ENCODE measurements around the gene FAH.

DNA sequence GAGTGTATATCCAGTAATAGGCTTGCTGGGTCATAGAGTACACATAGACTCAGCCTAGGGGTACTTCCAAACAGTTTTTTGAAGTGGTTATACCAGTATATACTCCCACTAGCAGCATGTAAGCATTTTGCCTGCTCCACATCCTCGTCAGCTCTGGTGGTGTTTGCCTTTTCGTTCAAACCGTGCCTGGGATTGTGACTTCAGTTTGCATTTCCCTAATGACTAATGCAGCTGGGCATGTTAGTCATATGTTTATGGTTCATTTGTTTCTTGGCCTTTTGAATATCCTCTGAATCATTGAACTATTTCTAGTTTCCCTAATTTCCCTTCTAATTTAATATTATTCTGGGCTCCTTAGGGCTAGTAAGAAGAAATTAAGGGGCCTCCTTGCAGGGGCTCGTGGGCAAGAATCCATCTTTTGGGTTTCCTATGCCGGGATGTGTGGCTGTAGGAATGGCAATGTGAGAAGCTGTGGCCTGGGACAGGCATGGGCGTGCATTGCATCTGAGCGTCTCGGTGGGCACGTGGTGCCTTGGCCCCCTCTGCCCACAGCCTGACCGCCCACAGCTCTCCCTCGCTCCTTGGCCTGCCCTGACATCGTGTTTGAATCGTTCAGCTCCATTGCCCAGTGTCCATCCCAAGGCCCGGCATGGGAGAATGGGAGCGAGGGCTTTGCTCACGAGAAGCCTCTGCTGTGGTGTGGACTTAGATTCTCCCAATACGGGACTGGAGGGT, 26.4 kb downstream of the FAH start:
- TF ChIP-seq, protein P1, sequence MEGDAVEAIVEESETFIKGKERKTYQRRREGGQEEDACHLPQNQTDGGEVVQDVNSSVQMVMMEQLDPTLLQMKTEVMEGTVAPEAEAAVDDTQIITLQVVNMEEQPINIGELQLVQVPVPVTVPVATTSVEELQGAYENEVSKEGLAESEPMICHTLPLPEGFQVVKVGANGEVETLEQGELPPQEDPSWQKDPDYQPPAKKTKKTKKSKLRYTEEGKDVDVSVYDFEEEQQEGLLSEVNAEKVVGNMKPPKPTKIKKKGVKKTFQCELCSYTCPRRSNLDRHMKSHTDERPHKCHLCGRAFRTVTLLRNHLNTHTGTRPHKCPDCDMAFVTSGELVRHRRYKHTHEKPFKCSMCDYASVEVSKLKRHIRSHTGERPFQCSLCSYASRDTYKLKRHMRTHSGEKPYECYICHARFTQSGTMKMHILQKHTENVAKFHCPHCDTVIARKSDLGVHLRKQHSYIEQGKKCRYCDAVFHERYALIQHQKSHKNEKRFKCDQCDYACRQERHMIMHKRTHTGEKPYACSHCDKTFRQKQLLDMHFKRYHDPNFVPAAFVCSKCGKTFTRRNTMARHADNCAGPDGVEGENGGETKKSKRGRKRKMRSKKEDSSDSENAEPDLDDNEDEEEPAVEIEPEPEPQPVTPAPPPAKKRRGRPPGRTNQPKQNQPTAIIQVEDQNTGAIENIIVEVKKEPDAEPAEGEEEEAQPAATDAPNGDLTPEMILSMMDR (IDR thresholded peaks at IDR 0.05): no peak
- TF ChIP-seq POLR2A (IDR thresholded peaks at IDR 0.05): no peak

Measured in testis (tissue), 2 donors.